ENCODE data around the gene MAEA.
A peak's percentile ranks its signal among the peaks of the same experiment; 100 is the strongest.

MAEA gene

GRCh38 chr4:1378559-1379231 lies 89.0 kb downstream of the MAEA start:
- no peak for TF ChIP-seq CTCF (IDR thresholded peaks at IDR 0.05; ENCODE audit: low read depth, low read length)
- Histone ChIP-seq H3K36me3 (peaks cover 3% of the 10 kb centered on the region), H3K4me3 (ENCODE audit: low read depth, low read length) (no peak overlapping the region), H3K9me3 (ENCODE audit: severe bottlenecking) (no peaks in the 10 kb centered on the region), H3K27ac (no peak overlapping the region), H3K27me3 (ENCODE audit: insufficient read depth, low read depth, severe bottlenecking) (no peaks in the 10 kb centered on the region)
- DNase-seq = peak; percentile 11

GRCh38 chr4:1379351-1379781 lies 89.7 kb downstream of the MAEA start:
- peaks cover 3% of the 10 kb centered on the region for H3K36me3 ChIP-seq
- no peak for TF ChIP-seq CTCF (IDR thresholded peaks at IDR 0.05; ENCODE audit: low read depth, low read length)

GRCh38 chr4:1379801-1380331 lies 90.2 kb downstream of the MAEA start:
- DNase-seq = peak; percentile 6
- TF ChIP-seq CTCF (IDR thresholded peaks at IDR 0.05; ENCODE audit: low read depth, low read length) = no peak
- H3K27ac ChIP-seq = no peak overlapping the region
- H3K9me3 ChIP-seq (ENCODE audit: severe bottlenecking) = no peaks in the 10 kb centered on the region
- H3K4me3 ChIP-seq (ENCODE audit: low read depth, low read length) = no peak overlapping the region
- H3K36me3 ChIP-seq = peaks cover 3% of the 10 kb centered on the region
- H3K27me3 ChIP-seq (ENCODE audit: insufficient read depth, low read depth, severe bottlenecking) = no peaks in the 10 kb centered on the region

More at GRCh38 chr4:1379351-1379781, 89.7 kb downstream of the MAEA start:
- H3K27ac ChIP-seq = no peak overlapping the region
- no peaks in the 10 kb centered on the region for H3K9me3 ChIP-seq (ENCODE audit: severe bottlenecking)
- no peak overlapping the region for H3K4me3 ChIP-seq (ENCODE audit: low read depth, low read length)
- peak; percentile 8 for DNase-seq
- H3K27me3 ChIP-seq (ENCODE audit: insufficient read depth, low read depth, severe bottlenecking) = no peaks in the 10 kb centered on the region

- no peak for TF ChIP-seq CTCF (IDR thresholded peaks at IDR 0.05; ENCODE audit: low read depth, low read length)
- DNase-seq = peak; percentile 4
- Histone ChIP-seq H3K9me3 (ENCODE audit: severe bottlenecking) (no peaks in the 10 kb centered on the region), H3K27ac (no peak overlapping the region), H3K36me3 (peaks cover 3% of the 10 kb centered on the region), H3K27me3 (ENCODE audit: insufficient read depth, low read depth, severe bottlenecking) (no peaks in the 10 kb centered on the region), H3K4me3 (ENCODE audit: low read depth, low read length) (no peak overlapping the region)
Measured at GRCh38 chr4:1380368-1381151, 90.9 kb downstream of the MAEA start.

GRCh38 chr4:1381181-1381621 lies 91.5 kb downstream of the MAEA start:
- Histone ChIP-seq H3K27me3 (ENCODE audit: insufficient read depth, low read depth, severe bottlenecking) (no peaks in the 10 kb centered on the region), H3K27ac (no peak overlapping the region), H3K36me3 (peaks cover 3% of the 10 kb centered on the region), H3K4me3 (ENCODE audit: low read depth, low read length) (no peak overlapping the region), H3K9me3 (ENCODE audit: severe bottlenecking) (no peaks in the 10 kb centered on the region)
- TF ChIP-seq CTCF (IDR thresholded peaks at IDR 0.05; ENCODE audit: low read depth, low read length) = peak; percentile 77
- peak; percentile 65 for DNase-seq

Measured in WERI-Rb-1 (cell line).